Measurements from ENCODE around the gene CCDC85C.

Gene CCDC85C

GRCh38 chr14:99589031-99589441 lies 15.0 kb downstream of the CCDC85C start:
- H3K27ac ChIP-seq (ENCODE audit: low read depth, low read length) = no peak overlapping the region
- WGBS (ENCODE audit: extremely low coverage, insufficient coverage, low lambda C conversion rate) = no CpG with 5 or more reads among the region's 18 CpGs

GRCh38 chr14:99587460-99588278 lies 16.3 kb downstream of the CCDC85C start:
- no peak overlapping the region for H3K9ac ChIP-seq (ENCODE audit: low read length)
- no peak overlapping the region for H2BK120ac ChIP-seq (ENCODE audit: low read depth, low read length)
- no peak overlapping the region for H3K27ac ChIP-seq (ENCODE audit: low read depth, low read length)
- no peaks in the 10 kb centered on the region for H3K4me1 ChIP-seq (ENCODE audit: control insufficient read depth, low read depth, low read length)
- no peak for DNase-seq
- H3K79me1 ChIP-seq (ENCODE audit: low read length) = peaks cover 2% of the 10 kb centered on the region
- H3K36me3 ChIP-seq (ENCODE audit: control insufficient read depth, insufficient read depth, low read length) = no peaks in the 10 kb centered on the region
- no peaks in the 10 kb centered on the region for H3K79me2 ChIP-seq (ENCODE audit: control insufficient read depth, insufficient read depth, low read length)
- H3K18ac ChIP-seq (ENCODE audit: low read length) = no peak overlapping the region
- H3K4me3 ChIP-seq (ENCODE audit: low read length) = no peak overlapping the region
- no peak overlapping the region for H3K4me2 ChIP-seq (ENCODE audit: low read length)
- H2AK5ac ChIP-seq (ENCODE audit: low read length) = no peak overlapping the region
- no peak overlapping the region for H4K8ac ChIP-seq (ENCODE audit: low read depth, low read length)
- H3K56ac ChIP-seq (ENCODE audit: low read length) = no peak overlapping the region
- no peaks in the 10 kb centered on the region for H3K27me3 ChIP-seq (ENCODE audit: insufficient read depth, low read length, poor library complexity)
- H4K5ac ChIP-seq (ENCODE audit: low read length) = no peak overlapping the region
- H2BK15ac ChIP-seq (replicated peaks; ENCODE audit: low read depth) = no peak overlapping the region
- H3K4ac ChIP-seq (ENCODE audit: low read depth, low read length) = no peak overlapping the region
- no peak overlapping the region for H2BK5ac ChIP-seq (ENCODE audit: low read length)
- WGBS (ENCODE audit: extremely low coverage, insufficient coverage, low lambda C conversion rate) = no CpG with 5 or more reads among the region's 18 CpGs
- no peak overlapping the region for H3K23ac ChIP-seq (ENCODE audit: low read length)

More at GRCh38 chr14:99589031-99589441, 15.0 kb downstream of the CCDC85C start:
- H3K9ac ChIP-seq (ENCODE audit: low read length) = no peak overlapping the region
- H4K8ac ChIP-seq (ENCODE audit: low read depth, low read length) = no peak overlapping the region
- H3K23ac ChIP-seq (ENCODE audit: low read length) = no peak overlapping the region
- no peak for DNase-seq
- no peak overlapping the region for H3K56ac ChIP-seq (ENCODE audit: low read length)
- H2AK5ac ChIP-seq (ENCODE audit: low read length) = no peak overlapping the region
- no peaks in the 10 kb centered on the region for H3K27me3 ChIP-seq (ENCODE audit: insufficient read depth, low read length, poor library complexity)
- no peak overlapping the region for H3K4ac ChIP-seq (ENCODE audit: low read depth, low read length)
- H3K79me2 ChIP-seq (ENCODE audit: control insufficient read depth, insufficient read depth, low read length) = no peaks in the 10 kb centered on the region
- H2BK5ac ChIP-seq (ENCODE audit: low read length) = no peak overlapping the region
- no peak overlapping the region for H2BK15ac ChIP-seq (replicated peaks; ENCODE audit: low read depth)
- H3K4me3 ChIP-seq (ENCODE audit: low read length) = no peak overlapping the region
- no peak overlapping the region for H3K18ac ChIP-seq (ENCODE audit: low read length)
- H3K4me2 ChIP-seq (ENCODE audit: low read length) = no peak overlapping the region
- H3K4me1 ChIP-seq (ENCODE audit: control insufficient read depth, low read depth, low read length) = no peaks in the 10 kb centered on the region
- H2BK120ac ChIP-seq (ENCODE audit: low read depth, low read length) = no peak overlapping the region
- H3K79me1 ChIP-seq (ENCODE audit: low read length) = peaks cover 2% of the 10 kb centered on the region
- H4K5ac ChIP-seq (ENCODE audit: low read length) = no peak overlapping the region
- H3K36me3 ChIP-seq (ENCODE audit: control insufficient read depth, insufficient read depth, low read length) = no peaks in the 10 kb centered on the region

GRCh38 chr14:99586761-99587459 lies 17.1 kb downstream of the CCDC85C start:
- H3K4ac ChIP-seq (ENCODE audit: low read depth, low read length) = no peak overlapping the region
- no CpG with 5 or more reads among the region's 13 CpGs for WGBS (ENCODE audit: extremely low coverage, insufficient coverage, low lambda C conversion rate)
- H3K4me3 ChIP-seq (ENCODE audit: low read length) = no peak overlapping the region
- H3K23ac ChIP-seq (ENCODE audit: low read length) = no peak overlapping the region
- no peak overlapping the region for H3K56ac ChIP-seq (ENCODE audit: low read length)
- no peak overlapping the region for H2AK5ac ChIP-seq (ENCODE audit: low read length)
- H3K79me2 ChIP-seq (ENCODE audit: control insufficient read depth, insufficient read depth, low read length) = no peaks in the 10 kb centered on the region
- no peak overlapping the region for H2BK120ac ChIP-seq (ENCODE audit: low read depth, low read length)
- H2BK5ac ChIP-seq (ENCODE audit: low read length) = no peak overlapping the region
- H3K18ac ChIP-seq (ENCODE audit: low read length) = no peak overlapping the region
- no peak overlapping the region for H4K5ac ChIP-seq (ENCODE audit: low read length)
- H3K79me1 ChIP-seq (ENCODE audit: low read length) = peaks cover 2% of the 10 kb centered on the region
- no peak for DNase-seq
- no peak overlapping the region for H3K4me2 ChIP-seq (ENCODE audit: low read length)
- no peak overlapping the region for H3K9ac ChIP-seq (ENCODE audit: low read length)
- no peak overlapping the region for H3K27ac ChIP-seq (ENCODE audit: low read depth, low read length)
- no peak overlapping the region for H4K8ac ChIP-seq (ENCODE audit: low read depth, low read length)
- H3K4me1 ChIP-seq (ENCODE audit: control insufficient read depth, low read depth, low read length) = no peaks in the 10 kb centered on the region
- H3K27me3 ChIP-seq (ENCODE audit: insufficient read depth, low read length, poor library complexity) = no peaks in the 10 kb centered on the region
- no peak overlapping the region for H2BK15ac ChIP-seq (replicated peaks; ENCODE audit: low read depth)
- H3K36me3 ChIP-seq (ENCODE audit: control insufficient read depth, insufficient read depth, low read length) = no peaks in the 10 kb centered on the region

- no peaks in the 10 kb centered on the region for H3K36me3 ChIP-seq (ENCODE audit: control insufficient read depth, insufficient read depth, low read length)
- no peak overlapping the region for H2BK5ac ChIP-seq (ENCODE audit: low read length)
- H3K18ac ChIP-seq (ENCODE audit: low read length) = no peak overlapping the region
- no peak overlapping the region for H4K5ac ChIP-seq (ENCODE audit: low read length)
- H3K23ac ChIP-seq (ENCODE audit: low read length) = no peak overlapping the region
- no peak overlapping the region for H3K9ac ChIP-seq (ENCODE audit: low read length)
- DNase-seq = no peak
- no peak overlapping the region for H2AK5ac ChIP-seq (ENCODE audit: low read length)
- H3K27ac ChIP-seq (ENCODE audit: low read depth, low read length) = no peak overlapping the region
- no peaks in the 10 kb centered on the region for H3K27me3 ChIP-seq (ENCODE audit: insufficient read depth, low read length, poor library complexity)
- H2BK15ac ChIP-seq (replicated peaks; ENCODE audit: low read depth) = no peak overlapping the region
- no peaks in the 10 kb centered on the region for H3K79me2 ChIP-seq (ENCODE audit: control insufficient read depth, insufficient read depth, low read length)
- no peak overlapping the region for H3K56ac ChIP-seq (ENCODE audit: low read length)
- H4K8ac ChIP-seq (ENCODE audit: low read depth, low read length) = no peak overlapping the region
- H2BK120ac ChIP-seq (ENCODE audit: low read depth, low read length) = no peak overlapping the region
- no CpG with 5 or more reads among the region's 16 CpGs for WGBS (ENCODE audit: extremely low coverage, insufficient coverage, low lambda C conversion rate)
- no peak overlapping the region for H3K4ac ChIP-seq (ENCODE audit: low read depth, low read length)
- H3K4me2 ChIP-seq (ENCODE audit: low read length) = no peak overlapping the region
- peaks cover 2% of the 10 kb centered on the region for H3K79me1 ChIP-seq (ENCODE audit: low read length)
- no peaks in the 10 kb centered on the region for H3K4me1 ChIP-seq (ENCODE audit: control insufficient read depth, low read depth, low read length)
- no peak overlapping the region for H3K4me3 ChIP-seq (ENCODE audit: low read length)
Observed at GRCh38 chr14:99586054-99586760, 17.8 kb downstream of the CCDC85C start.

GRCh38 chr14:99584823-99585222 lies 19.2 kb downstream of the CCDC85C start:
- WGBS (ENCODE audit: extremely low coverage, insufficient coverage, low lambda C conversion rate) = no CpG with 5 or more reads among the region's 3 CpGs
- Histone ChIP-seq H3K4me2 (ENCODE audit: low read length) (no peak overlapping the region), H3K36me3 (ENCODE audit: control insufficient read depth, insufficient read depth, low read length) (no peaks in the 10 kb centered on the region), H2BK5ac (ENCODE audit: low read length) (no peak overlapping the region), H3K27me3 (ENCODE audit: insufficient read depth, low read length, poor library complexity) (no peaks in the 10 kb centered on the region), H3K56ac (ENCODE audit: low read length) (no peak overlapping the region), H3K23ac (ENCODE audit: low read length) (no peak overlapping the region), H4K8ac (ENCODE audit: low read depth, low read length) (no peak overlapping the region), H2BK120ac (ENCODE audit: low read depth, low read length) (no peak overlapping the region), H3K27ac (ENCODE audit: low read depth, low read length) (no peak overlapping the region), H4K5ac (ENCODE audit: low read length) (no peak overlapping the region), H3K4me1 (ENCODE audit: control insufficient read depth, low read depth, low read length) (peaks cover 4% of the 10 kb centered on the region), H3K18ac (ENCODE audit: low read length) (no peak overlapping the region), H3K79me1 (ENCODE audit: low read length) (peaks cover 4% of the 10 kb centered on the region), H3K79me2 (ENCODE audit: control insufficient read depth, insufficient read depth, low read length) (no peaks in the 10 kb centered on the region), H2AK5ac (ENCODE audit: low read length) (no peak overlapping the region), H3K4me3 (ENCODE audit: low read length) (no peak overlapping the region), H3K4ac (ENCODE audit: low read depth, low read length) (no peak overlapping the region), H3K9ac (ENCODE audit: low read length) (no peak overlapping the region), H2BK15ac (replicated peaks; ENCODE audit: low read depth) (no peak overlapping the region)
- no peak for DNase-seq
